AG10803 (cell line): ENCODE measurements around the gene CXXC5.
A peak's percentile ranks its signal among the peaks of the same experiment; 100 is the strongest.

Experiments
- DNase-seq: peaks from one replicate; pipeline ENCODE4 v3.0.0; 2010; ENCODE audit warnings: low read depth
- H3K4me3 ChIP-seq: 2 replicates; pipeline ENCODE4 v1.5.1; 2011; ENCODE audit warnings: mild to moderate bottlenecking, low read length, control low read depth
- CTCF ChIP-seq: conservative IDR thresholded peaks from 2 replicates; pipeline ENCODE4 v1.5.1; 2011; ENCODE audit warnings: mild to moderate bottlenecking, low read length, control low read depth, inconsistent platforms

Gene CXXC5

GRCh38 chr5:139708434-139708861 lies 60.3 kb downstream of the CXXC5 start:
- H3K4me3 ChIP-seq: no peak overlapping the region
- TF ChIP-seq CTCF: no peak
- DNase-seq: no peak

GRCh38 chr5:139708877-139709581 lies 60.9 kb downstream of the CXXC5 start:
- DNase-seq: peak; percentile 76
- TF ChIP-seq CTCF: no peak
- no peak overlapping the region for H3K4me3 ChIP-seq

- no peak for DNase-seq
- no peak overlapping the region for H3K4me3 ChIP-seq
- no peak for TF ChIP-seq CTCF
Measured at GRCh38 chr5:139709582-139710318, 61.6 kb downstream of the CXXC5 start.

- TF ChIP-seq CTCF: no peak
- DNase-seq: peak; percentile 49
- peak overlapping the region; percentile 55 for H3K4me3 ChIP-seq
Measured at GRCh38 chr5:139710319-139711066, 62.3 kb downstream of the CXXC5 start.

- H3K4me3 ChIP-seq: peak overlapping the region; percentile 58
- peak; percentile 32 for TF ChIP-seq CTCF
- DNase-seq: peak; percentile 29
Measured at GRCh38 chr5:139711067-139711905, 63.1 kb downstream of the CXXC5 start.

- DNase-seq: no peak
- TF ChIP-seq CTCF: no peak
- H3K4me3 ChIP-seq: peak overlapping the region; percentile 58
Measured at GRCh38 chr5:139711906-139712224, 63.7 kb downstream of the CXXC5 start.
